Gastroesophageal sphincter (tissue), 3 donors: ENCODE data around the gene SPATA20.

Source experiments
- EP300 ChIP-seq: sonication (generic); formaldehyde crosslinking; IDR thresholded peaks from one replicate; pipeline ENCODE4 v1.6.1; 2017; ENCODE audit warnings: antibody characterized with exemption, mild to moderate bottlenecking
- POLR2A ChIP-seq, 2 donors: fragments of 450-650 bp; IDR thresholded peaks; one replicate each; pipeline ENCODE4 v1.6.1; 2017; ENCODE audit warnings: antibody characterized with exemption in 2 of 2, mild to moderate bottlenecking in 2 of 2, moderate library complexity in 1 of 2
- POLR2AphosphoS5 ChIP-seq: sonication (generic); formaldehyde crosslinking; IDR thresholded peaks from one replicate; pipeline ENCODE4 v1.6.1; 2017; ENCODE audit warnings: antibody characterized with exemption
- TF ChIP-seq, protein P1 (sequence below), 4 experiments: fragments of 200-600 bp in 2 of 4; fragments of 450-650 bp in 2 of 4; sonication (generic) in 1 of 4; IDR thresholded peaks; one replicate each; pipeline ENCODE4 v1.5.1; 2017 to 2019; ENCODE audit warnings: antibody characterized with exemption in 4 of 4, mild to moderate bottlenecking in 2 of 4, moderate library complexity in 2 of 4

DNA sequence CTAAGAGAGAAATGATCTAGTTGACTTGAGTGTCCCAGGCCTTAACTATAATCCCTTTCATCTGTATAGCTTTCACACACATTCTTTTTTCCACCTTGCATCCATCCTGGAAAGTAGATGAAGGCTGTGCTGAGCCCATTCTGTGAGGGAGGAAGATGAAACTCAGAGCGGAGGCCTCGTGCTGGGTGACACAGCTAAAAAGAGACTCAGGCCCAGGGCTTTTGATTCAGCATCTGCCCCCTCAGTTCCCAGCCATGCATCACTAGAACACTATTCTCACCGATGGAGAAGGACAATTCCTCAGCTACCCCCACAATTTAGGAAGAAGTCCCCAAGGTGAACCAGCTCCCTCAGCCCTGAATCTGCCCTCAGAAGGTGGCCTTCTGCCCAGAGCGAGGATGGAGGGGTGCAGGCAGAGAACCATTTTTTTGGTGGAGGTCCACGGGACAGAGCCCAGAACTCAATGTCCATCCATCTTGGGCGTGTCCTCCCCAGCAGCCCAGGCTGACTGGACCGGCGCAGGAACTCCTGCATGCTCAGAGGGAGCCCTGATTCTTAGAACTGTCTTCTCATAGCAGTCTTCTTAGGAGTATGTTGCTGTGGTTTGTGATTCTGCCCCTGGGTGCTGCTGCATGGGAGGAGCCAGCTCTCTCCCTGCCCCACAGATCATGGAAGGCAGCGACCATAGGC, 44.5 kb upstream of the SPATA20 start:
- TF ChIP-seq, protein P1, sequence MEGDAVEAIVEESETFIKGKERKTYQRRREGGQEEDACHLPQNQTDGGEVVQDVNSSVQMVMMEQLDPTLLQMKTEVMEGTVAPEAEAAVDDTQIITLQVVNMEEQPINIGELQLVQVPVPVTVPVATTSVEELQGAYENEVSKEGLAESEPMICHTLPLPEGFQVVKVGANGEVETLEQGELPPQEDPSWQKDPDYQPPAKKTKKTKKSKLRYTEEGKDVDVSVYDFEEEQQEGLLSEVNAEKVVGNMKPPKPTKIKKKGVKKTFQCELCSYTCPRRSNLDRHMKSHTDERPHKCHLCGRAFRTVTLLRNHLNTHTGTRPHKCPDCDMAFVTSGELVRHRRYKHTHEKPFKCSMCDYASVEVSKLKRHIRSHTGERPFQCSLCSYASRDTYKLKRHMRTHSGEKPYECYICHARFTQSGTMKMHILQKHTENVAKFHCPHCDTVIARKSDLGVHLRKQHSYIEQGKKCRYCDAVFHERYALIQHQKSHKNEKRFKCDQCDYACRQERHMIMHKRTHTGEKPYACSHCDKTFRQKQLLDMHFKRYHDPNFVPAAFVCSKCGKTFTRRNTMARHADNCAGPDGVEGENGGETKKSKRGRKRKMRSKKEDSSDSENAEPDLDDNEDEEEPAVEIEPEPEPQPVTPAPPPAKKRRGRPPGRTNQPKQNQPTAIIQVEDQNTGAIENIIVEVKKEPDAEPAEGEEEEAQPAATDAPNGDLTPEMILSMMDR (IDR thresholded peaks at IDR 0.05), result no peak
- TF ChIP-seq POLR2AphosphoS5, result no peak
- no peak for TF ChIP-seq POLR2A (IDR thresholded peaks at IDR 0.05)
- no peak for TF ChIP-seq EP300
